Endothelial cell of hepatic sinusoid (primary cell): ENCODE data around the gene TAF10.

Experiments
- in situ Hi-C: cut with HindIII; loops from 2 replicates; pipeline ENCODE4 v1.10.0; 2017; ENCODE audit warnings: low sequenced_read_pairs

Gene TAF10

GRCh38 chr11:6642957-6643356, 30.9 kb upstream of the TAF10 start:
- in situ Hi-C loops = no loop called here

- in situ Hi-C loops = no loop called here
Measured at GRCh38 chr11:6640985-6641701, 29.1 kb upstream of the TAF10 start.

- in situ Hi-C loops = no loop called here
Measured at GRCh38 chr11:6640036-6640984, 28.3 kb upstream of the TAF10 start.

GRCh38 chr11:6638429-6638828, 26.4 kb upstream of the TAF10 start:
- in situ Hi-C loops = no loop called here

- in situ Hi-C loops = no loop called here
Measured at GRCh38 chr11:6637871-6638270, 25.9 kb upstream of the TAF10 start.

GRCh38 chr11:6636480-6636879, 24.5 kb upstream of the TAF10 start:
- in situ Hi-C loops = no loop called here

GRCh38 chr11:6635082-6635932, 23.3 kb upstream of the TAF10 start:
- in situ Hi-C loops = no loop called here

- in situ Hi-C loops = no loop called here
Measured at GRCh38 chr11:6634534-6634933, 22.5 kb upstream of the TAF10 start.

GRCh38 chr11:6633422-6634408, 21.7 kb upstream of the TAF10 start:
- in situ Hi-C loops = no loop called here

GRCh38 chr11:6632116-6633073, 20.4 kb upstream of the TAF10 start:
- in situ Hi-C loops = no loop called here

- in situ Hi-C loops = no loop called here
Measured at GRCh38 chr11:6631361-6631890, 19.4 kb upstream of the TAF10 start.

- in situ Hi-C loops = no loop called here
Measured at GRCh38 chr11:6630632-6631291, 18.7 kb upstream of the TAF10 start.

GRCh38 chr11:6629892-6630631, 18.0 kb upstream of the TAF10 start:
- in situ Hi-C loops = no loop called here

GRCh38 chr11:6629573-6629891, 17.5 kb upstream of the TAF10 start:
- in situ Hi-C loops = no loop called here

- in situ Hi-C loops = no loop called here
Measured at GRCh38 chr11:6628526-6628925, 16.5 kb upstream of the TAF10 start.

- in situ Hi-C loops = no loop called here
Measured at GRCh38 chr11:6627762-6628241, 15.8 kb upstream of the TAF10 start.

- in situ Hi-C loops = no loop called here
Measured at GRCh38 chr11:6626971-6627761, 15.2 kb upstream of the TAF10 start.
